Mononuclear cell (primary cell): ENCODE results near the gene SHB. TPM values are rescaled to one million over a fixed set of nuclear protein-coding genes. Genes with fewer than 3 reads are reported as not detected.

ENCODE experiments used
- H3K27me3 ChIP-seq: 2 replicates; pipeline ENCODE4 v1.6.0; 2011; ENCODE audit warnings: low read length, control low read depth; ENCODE audit not compliant: insufficient read depth
- H3K4me1 ChIP-seq: 2 replicates; pipeline ENCODE4 v1.5.1; 2011; ENCODE audit warnings: mild to moderate bottlenecking, low read length, control low read depth; ENCODE audit not compliant: insufficient read depth
- H3K4me3 ChIP-seq: 2 replicates; pipeline ENCODE4 v1.5.1; 2011; ENCODE audit warnings: mild to moderate bottlenecking, low read length, moderate library complexity
- H3K9me3 ChIP-seq: 2 replicates; pipeline ENCODE4 v1.5.1; 2011; ENCODE audit warnings: low read depth, mild to moderate bottlenecking, control low read depth, low read length
- total RNA-seq: library from RNA; depleted of rRNA; stranded (reverse); fragments of >200 nt; gene quantifications from one replicate; pipeline ENCODE4 v1.2.3, GENCODE V29; 2012

Gene SHB
- total RNA-seq, 1 donor = 5.2 TPM

DNA sequence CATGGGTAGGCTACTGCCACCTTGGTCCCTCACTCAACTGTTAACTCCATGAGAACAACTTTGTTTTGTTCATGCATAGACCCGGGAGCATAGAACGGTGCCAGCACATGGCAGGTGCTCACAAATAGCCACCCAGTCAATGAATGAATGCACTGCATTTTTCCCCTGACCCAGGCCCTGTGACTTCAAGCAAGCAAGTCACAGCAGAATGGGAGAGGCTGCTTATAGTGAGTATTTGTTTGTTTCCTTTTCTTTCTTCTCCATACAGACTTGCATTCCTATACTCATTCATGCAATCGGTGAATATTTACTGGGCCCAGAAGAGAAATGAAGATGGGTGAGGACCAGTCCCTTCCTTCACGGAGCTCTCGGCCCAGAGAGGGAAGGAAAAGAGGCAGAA lies 62.0 kb downstream of the SHB start:
- H3K27me3 ChIP-seq = no peaks in the 10 kb centered on the region
- H3K4me1 ChIP-seq = peaks cover 21% of the 10 kb centered on the region
- H3K4me3 ChIP-seq = no peak overlapping the region
- no peaks in the 10 kb centered on the region for H3K9me3 ChIP-seq

DNA sequence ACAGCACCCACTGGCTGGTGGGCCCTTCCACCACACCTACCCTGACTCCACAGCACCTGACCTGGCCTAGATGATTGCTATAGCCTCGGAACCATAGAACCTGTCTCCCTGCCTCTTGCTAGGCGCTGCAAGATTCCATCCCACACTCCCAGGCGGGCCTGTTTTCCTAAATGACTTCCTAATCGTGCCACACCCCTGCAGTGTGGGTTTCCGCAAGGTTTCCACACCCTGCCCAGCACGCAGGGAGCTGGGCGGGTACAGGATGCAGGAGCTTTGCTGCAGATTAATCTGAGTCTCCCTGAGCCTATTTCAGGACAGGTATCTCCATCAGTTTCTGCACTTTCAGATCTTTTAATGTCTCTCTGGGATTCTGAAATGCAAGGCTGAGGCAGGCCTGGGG lies 62.9 kb downstream of the SHB start:
- H3K4me3 ChIP-seq = no peak overlapping the region
- no peaks in the 10 kb centered on the region for H3K27me3 ChIP-seq
- H3K4me1 ChIP-seq = peaks cover 21% of the 10 kb centered on the region

DNA sequence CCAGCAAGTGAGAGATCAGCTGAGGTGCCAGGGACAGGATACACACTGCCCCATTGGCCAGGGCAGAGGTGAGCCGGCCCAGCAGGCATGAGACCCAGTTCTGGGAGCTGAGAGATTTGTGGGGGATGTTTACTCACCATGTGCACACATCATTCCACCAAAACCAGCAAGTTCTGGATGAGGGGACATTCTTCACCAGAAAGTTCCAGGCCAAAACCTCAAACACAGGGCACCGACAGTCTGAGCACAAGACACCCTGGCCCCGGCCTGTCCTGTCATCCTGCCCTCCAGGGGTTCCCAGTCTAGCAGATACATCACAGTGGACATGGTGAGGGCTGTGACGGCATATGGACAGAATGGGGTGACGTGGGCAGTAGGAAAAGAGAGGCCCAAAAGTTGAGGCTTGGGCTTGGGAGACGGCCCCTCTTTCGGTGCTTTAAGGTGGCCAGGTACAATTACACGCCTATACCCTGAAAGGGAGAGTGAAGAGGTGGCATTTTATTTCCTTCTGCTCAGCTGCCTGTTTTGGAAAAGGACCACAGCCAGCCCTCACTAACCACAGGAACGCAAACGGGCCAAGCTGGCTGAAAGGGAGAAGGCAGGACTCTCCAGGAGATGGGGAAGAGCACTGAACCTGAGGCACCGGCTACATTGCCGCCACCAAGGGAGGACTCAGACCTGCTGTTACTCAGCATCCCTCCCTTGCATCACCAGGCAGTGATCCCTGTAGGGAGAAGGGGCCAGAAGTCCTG lies 64.0 kb downstream of the SHB start:
- no peaks in the 10 kb centered on the region for H3K9me3 ChIP-seq
- no peaks in the 10 kb centered on the region for H3K27me3 ChIP-seq
- H3K4me3 ChIP-seq = no peak overlapping the region
- H3K4me1 ChIP-seq = peaks cover 21% of the 10 kb centered on the region

More for the DNA sequence above, 62.9 kb downstream of the SHB start:
- no peaks in the 10 kb centered on the region for H3K9me3 ChIP-seq

DNA sequence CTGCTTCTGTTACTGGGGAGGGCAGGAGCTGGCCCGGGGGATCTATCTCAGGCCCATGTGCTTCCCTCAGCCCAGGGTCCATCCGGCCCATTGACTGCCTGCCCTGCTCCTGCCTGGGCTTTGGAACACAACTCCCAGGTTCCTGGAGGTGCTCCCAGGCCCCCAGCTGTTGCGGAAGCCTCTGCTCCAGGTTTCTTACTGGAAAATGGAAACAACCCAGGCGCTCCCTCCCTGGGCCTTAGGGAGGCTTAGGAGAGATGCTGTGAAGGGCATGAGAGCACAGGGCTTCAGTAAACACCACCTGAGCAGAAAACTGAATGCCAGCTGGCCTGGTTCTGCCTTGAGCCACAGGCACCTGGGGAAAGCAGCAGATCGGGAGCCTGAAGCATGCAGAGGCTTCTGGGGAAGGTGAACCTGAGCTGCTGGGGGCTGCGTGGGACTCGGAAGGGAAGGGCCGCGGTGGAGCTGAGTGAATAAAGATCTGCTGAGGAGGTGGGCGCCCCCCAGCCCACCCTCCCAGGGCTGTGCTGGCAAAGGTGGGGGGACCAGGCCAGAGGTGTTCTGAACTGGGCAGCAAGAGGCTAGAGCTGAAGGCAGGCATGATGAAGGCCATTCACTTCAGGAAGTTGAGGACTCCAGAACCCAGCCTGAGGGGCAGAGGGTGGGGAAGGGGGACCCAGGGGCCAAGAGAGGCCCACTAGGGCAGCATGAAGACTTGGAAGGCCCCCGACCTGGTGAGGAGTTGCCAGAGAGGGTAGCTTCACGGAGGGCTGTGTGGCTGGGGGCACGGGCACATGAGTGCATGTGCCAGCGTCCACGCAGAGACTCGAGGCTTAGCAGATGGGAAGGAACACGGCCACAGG lies 64.8 kb downstream of the SHB start:
- H3K4me3 ChIP-seq = no peak overlapping the region
- H3K4me1 ChIP-seq = peaks cover 20% of the 10 kb centered on the region
- no peaks in the 10 kb centered on the region for H3K9me3 ChIP-seq
- no peaks in the 10 kb centered on the region for H3K27me3 ChIP-seq

DNA sequence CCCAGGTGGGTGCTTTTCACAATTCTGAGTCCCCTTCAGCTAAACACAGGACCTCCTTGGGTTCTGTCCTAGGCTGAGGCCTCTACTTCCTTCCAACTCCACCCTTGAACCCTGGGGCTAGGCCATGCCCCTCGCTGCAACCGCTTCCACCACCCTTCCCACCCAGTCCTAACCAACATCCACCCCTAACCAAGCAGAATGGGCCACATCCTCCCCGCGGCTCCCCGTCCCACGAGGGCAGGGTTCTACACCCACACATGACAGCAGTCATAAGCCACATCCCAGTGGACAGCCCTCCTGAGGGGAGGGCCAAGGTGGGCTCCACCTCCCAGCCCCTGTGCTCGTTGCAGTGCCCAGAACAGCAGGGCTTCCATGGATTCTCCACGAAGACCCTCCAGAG lies 65.8 kb downstream of the SHB start:
- Histone ChIP-seq H3K4me3 (no peak overlapping the region), H3K4me1 (peaks cover 19% of the 10 kb centered on the region), H3K27me3 (no peaks in the 10 kb centered on the region)

DNA sequence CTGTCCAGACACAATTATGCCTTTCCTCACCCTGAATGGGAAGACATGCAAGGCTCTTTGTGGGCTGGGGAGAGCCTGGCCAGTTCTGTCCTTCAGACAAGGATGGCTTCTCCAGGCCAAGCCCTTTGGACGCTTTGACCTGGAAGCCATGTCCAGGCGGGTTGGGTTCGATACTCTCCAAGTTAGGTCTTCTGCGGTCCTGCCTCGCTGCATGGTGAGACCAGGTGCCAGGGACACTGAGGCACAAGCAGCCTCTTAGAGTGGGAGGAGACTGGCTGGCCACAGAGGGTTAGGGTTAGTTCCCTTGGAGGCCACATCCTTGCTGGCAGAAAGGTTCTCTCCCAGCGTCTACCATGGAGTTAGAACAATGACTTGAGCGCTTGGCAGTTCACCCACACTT lies 67.6 kb downstream of the SHB start:
- Histone ChIP-seq H3K4me1 (peaks cover 14% of the 10 kb centered on the region), H3K27me3 (no peaks in the 10 kb centered on the region), H3K9me3 (no peaks in the 10 kb centered on the region), H3K4me3 (no peak overlapping the region)

More for the DNA sequence above, 65.8 kb downstream of the SHB start:
- H3K9me3 ChIP-seq = no peaks in the 10 kb centered on the region

DNA sequence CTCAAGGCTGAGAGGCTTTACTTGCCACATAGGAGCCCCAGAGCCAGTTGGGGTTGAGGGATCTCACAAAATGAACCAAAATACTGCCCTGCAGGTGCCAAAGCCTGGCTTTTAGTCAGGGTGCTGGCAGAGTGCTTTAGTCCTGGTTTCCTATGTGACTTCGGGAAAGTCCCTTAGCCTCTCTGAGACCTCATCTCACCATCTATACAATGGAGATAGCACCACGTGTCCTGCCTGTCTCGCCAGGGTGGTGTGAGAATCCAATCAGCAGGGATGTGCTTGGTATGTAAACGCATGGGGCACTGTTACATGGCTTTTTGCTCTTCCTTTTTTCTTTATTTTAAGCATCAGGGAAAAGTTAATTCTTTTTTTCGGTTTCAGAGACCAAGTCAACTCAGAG lies 68.3 kb downstream of the SHB start:
- H3K9me3 ChIP-seq = no peaks in the 10 kb centered on the region
- H3K4me3 ChIP-seq = no peak overlapping the region
- H3K4me1 ChIP-seq = peaks cover 21% of the 10 kb centered on the region
- no peaks in the 10 kb centered on the region for H3K27me3 ChIP-seq

DNA sequence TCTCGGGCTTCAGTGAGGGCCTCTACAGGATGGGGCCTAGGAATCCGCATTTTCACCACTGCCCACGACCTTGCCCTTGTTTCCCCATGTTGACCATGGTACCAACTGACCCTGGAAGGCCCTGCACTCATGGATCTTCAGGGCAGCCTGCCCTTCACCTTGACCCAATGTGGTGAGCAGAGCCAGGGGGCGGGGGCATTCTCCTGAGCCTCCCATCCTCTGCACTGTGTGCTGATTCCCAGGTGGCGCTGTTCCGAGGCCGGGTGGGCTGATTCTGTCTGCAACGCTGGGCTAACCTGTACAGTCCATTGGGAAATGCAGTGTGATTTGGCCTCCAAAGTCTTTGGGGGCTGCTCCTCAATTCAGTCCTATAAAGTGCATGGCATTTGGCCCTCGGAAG lies 68.7 kb downstream of the SHB start:
- peaks cover 25% of the 10 kb centered on the region for H3K4me1 ChIP-seq

DNA sequence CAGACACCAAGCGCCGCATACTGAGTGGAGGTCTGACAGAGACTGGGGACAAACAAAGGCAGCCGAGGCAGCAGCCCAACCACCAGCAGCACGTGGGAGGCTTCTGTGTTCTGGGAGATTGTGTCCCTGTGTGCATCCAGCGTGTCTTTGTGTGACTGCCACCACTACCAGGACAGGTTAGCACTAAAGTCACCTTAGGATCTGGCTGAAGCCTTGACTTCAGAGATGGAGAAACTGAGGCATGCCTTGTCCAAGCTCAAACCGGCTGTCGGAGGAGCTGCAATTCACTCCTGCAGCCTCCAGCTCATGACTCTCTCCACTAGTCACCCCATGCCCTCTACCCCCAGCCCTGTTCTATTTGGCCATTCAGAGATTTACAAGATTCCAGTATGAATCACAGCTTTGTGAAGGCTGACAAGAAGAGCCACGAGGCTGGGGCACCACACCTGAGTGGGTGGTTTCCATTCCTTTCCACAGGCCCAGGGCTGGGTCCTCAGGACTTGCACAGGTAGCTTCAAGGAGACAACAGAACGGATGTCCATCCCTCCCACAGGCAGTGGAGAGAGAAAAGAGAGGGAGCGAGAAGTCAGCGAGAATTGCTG lies 69.3 kb downstream of the SHB start:
- Histone ChIP-seq H3K4me1 (peaks cover 32% of the 10 kb centered on the region), H3K4me3 (no peak overlapping the region), H3K9me3 (no peaks in the 10 kb centered on the region), H3K27me3 (no peaks in the 10 kb centered on the region)

More for the DNA sequence above, 68.7 kb downstream of the SHB start:
- Histone ChIP-seq H3K9me3 (no peaks in the 10 kb centered on the region), H3K27me3 (no peaks in the 10 kb centered on the region), H3K4me3 (no peak overlapping the region)

DNA sequence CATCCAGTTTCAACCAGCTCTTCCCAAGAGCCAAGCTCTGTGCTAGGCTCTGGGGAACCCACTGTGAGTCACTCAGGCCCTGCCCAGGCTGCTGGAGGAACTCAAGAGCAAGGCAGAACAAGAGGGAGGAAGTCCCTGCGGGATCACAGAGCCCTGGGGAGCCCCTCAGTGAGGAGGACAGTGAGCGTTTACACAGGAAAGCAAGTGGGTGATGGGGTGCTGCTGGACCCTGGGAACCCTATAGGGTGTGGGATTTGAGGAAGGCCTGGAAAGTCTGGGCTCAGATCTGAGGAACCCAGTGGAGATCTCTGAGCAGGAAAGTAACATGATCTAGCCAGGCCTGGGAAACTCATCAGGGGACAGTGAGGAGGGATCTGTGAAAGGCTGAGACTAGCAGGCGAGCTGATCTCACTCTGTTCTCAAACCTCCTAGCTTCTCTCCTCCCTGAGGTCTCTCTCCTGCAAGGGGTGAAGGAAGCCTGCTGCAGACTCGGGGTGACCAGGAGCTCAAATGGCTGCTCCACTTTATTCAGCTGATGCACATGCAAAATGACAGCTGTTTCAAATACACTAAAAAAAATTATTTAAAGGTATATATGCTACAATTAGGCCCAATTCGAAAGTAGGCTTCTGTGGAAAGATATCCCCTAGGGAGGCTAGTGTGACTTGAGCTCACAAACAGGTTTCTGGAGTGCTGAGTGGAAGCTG lies 70.0 kb downstream of the SHB start:
- no peaks in the 10 kb centered on the region for H3K9me3 ChIP-seq

DNA sequence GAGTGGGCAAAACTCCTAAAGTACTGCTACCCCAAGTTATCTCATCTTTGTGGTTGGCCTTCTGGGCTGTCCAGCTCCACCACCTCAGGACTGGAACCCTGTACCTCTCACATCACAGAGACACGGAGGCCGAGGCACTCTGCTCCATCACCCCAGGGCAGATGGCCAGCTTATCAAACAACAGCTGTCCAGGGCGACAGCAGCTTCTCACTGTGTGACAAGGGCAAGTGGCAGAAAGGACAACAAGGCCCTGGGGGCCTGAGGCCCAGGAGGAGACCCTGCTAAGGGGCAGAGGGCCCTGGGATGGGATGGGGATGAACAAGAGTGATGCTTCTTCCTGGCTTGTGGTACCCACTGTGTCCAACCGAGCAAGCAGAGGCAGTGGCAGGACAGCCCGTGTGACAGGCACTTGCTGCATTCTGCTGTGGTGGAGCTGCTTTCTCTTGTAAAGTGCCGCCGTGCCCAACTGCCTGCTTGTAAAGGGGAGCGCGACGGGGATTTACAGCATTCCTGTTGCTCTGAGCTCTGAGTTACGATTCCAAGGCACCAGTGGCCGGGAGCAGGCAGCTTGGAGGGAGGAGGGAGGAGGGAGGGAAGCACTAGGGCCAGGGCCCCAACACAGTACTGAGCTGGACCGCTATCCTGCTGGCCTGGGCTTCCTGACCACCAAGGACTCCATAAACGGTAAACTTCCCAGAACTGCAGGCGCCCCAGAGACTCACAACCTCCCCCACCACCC lies 71.2 kb downstream of the SHB start:
- Histone ChIP-seq H3K4me3 (no peak overlapping the region), H3K9me3 (no peaks in the 10 kb centered on the region), H3K27me3 (no peaks in the 10 kb centered on the region), H3K4me1 (peaks cover 50% of the 10 kb centered on the region)

More for the DNA sequence above, 70.0 kb downstream of the SHB start:
- H3K27me3 ChIP-seq = no peaks in the 10 kb centered on the region
- no peak overlapping the region for H3K4me3 ChIP-seq
- H3K4me1 ChIP-seq = peaks cover 38% of the 10 kb centered on the region

DNA sequence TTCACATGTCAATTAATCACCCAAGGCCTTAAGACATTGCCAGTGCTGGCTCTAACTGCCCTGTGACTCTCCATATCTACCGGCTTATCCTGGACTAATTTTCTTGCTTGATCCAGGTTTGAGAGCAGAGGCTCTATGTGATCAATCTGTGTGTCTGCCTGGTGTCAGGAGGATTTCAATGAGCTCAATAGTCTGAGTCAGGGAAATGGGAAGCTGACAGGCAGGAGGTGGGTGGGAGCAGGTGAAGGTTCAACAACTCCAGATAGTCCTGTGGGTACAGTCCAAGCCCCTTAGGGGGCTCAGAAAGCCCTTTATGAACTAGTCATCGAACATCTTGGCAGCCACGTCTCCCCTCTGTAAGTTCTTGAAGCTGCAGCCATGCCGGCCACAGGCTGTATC lies 72.2 kb downstream of the SHB start:
- Histone ChIP-seq H3K27me3 (no peaks in the 10 kb centered on the region), H3K9me3 (no peaks in the 10 kb centered on the region), H3K4me1 (peaks cover 50% of the 10 kb centered on the region), H3K4me3 (no peak overlapping the region)

DNA sequence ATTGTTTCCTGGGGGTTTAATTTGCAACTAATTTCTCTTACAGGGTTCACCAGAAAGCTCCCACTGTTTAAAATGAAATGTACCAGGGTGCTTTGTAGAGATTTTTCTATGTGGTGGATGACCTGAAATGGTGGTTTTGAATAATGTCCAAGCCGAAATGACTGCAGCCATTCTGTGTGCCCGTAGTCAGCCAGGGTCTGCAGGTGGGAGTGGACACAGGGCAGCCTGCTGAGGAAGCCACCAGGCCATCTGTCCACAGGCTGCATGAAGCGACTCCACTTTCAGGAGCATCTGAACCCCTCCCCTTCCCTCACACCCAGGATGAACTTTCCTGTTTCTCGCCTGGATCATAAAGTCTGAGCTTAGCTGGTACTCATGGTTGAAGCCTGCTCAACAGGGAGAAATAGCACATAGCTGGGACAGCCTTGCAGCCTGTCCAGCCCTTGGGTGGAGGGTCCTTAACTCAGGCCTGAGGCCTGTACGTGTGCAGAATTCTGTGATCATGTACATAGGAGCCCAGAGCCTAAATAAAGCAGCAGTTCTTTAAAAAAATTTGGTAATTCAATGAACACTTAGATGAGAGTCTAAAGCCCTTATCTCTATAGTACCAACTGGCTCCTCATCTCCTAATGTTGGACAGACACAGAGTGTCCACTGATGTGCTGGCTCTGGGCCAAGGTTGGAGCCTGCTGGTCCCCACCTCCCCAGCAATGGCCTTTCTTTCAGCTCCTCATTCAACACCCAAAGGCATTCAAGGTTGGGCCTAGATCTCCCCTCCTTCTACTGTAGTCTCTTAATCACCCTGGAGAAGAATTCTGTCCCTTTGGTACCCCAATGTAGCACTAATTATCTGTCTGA lies 72.8 kb downstream of the SHB start:
- Histone ChIP-seq H3K27me3 (no peaks in the 10 kb centered on the region), H3K4me3 (no peak overlapping the region), H3K9me3 (no peaks in the 10 kb centered on the region), H3K4me1 (peaks cover 50% of the 10 kb centered on the region)
